Stimulated activated naive CD8-positive, alpha-beta T cell treated with anti-CD3 and anti-CD28 coated beads, Interleukin-15, amount 100 ng/mL, for 72 hours (primary cell): ENCODE data around the gene DIS3L2.

Experiments
- ATAC-seq: fragments of 150-1000 bp; cut with Tn5 transposase; 2 replicates; pipeline ENCODE4 v1.10.0; 2021; ENCODE audit warnings: mild to moderate bottlenecking, moderate library complexity
- DNase-seq, 2 donors: peaks; one replicate each; pipeline ENCODE4 v3.0.0; 2021 to 2022
- H3K27ac Mint-ChIP-seq, 2 donors: one replicate each; pipeline ENCODE4 v1.8.0; 2022; ENCODE audit warnings: mild to moderate bottlenecking in 2 of 2, mixed read lengths in 2 of 2, moderate library complexity in 2 of 2
- H3K27me3 Mint-ChIP-seq: one replicate; pipeline ENCODE4 v1.8.0; 2022; ENCODE audit warnings: mixed read lengths
- H3K4me1 Mint-ChIP-seq: one replicate; pipeline ENCODE4 v1.8.0; 2022; ENCODE audit warnings: mild to moderate bottlenecking, mixed read lengths
- H3K4me3 Mint-ChIP-seq, 2 donors: one replicate each; pipeline ENCODE4 v1.8.0; 2022; ENCODE audit warnings: mild to moderate bottlenecking in 2 of 2, mixed read lengths in 2 of 2, moderate library complexity in 1 of 2
- H3K9me3 Mint-ChIP-seq, 2 donors: one replicate each; pipeline ENCODE4 v1.8.0; 2022; ENCODE audit warnings: mixed read lengths in 2 of 2

The DIS3L2 gene

DNA sequence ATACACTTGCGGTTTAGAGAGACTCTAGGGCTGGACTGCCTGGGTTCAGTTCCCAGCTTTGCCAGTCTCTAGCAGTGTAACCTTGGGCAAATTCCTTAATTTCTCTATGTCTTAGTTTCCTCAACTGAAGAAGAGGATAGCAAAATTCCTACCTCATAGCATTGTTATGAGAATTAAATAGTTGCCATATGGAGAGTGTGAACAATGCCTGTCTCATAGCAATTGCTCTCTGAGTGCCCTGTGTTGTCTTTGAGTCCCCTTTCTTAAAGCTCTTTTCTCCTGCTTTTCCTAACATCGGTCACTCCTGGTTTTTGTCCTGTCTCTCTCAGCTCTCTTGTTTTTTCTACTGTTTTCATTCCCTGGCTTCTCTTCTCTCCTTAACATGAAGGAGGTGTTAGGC lies 300.3 kb downstream of the DIS3L2 start:
- no peaks in the 10 kb centered on the region for H3K9me3 Mint-ChIP-seq
- ATAC-seq, result no peak
- DNase-seq, result no peak
- H3K27ac Mint-ChIP-seq, result no peak overlapping the region
- H3K4me1 Mint-ChIP-seq, result no peaks in the 10 kb centered on the region
- H3K27me3 Mint-ChIP-seq, result no peaks in the 10 kb centered on the region
- no peak overlapping the region for H3K4me3 Mint-ChIP-seq

- no peaks in the 10 kb centered on the region for H3K4me1 Mint-ChIP-seq
- H3K9me3 Mint-ChIP-seq, result no peaks in the 10 kb centered on the region
- no peak for ATAC-seq
- H3K27ac Mint-ChIP-seq, result peak overlapping the region in 1 of 2 donors; percentile 15
- H3K4me3 Mint-ChIP-seq, result no peak overlapping the region
- no peak for DNase-seq
- H3K27me3 Mint-ChIP-seq, result no peaks in the 10 kb centered on the region
Observed at GRCh38 chr2:232263295-232263694, 301.8 kb downstream of the DIS3L2 start.

GRCh38 chr2:232264081-232264480 lies 302.6 kb downstream of the DIS3L2 start:
- H3K4me3 Mint-ChIP-seq, result no peak overlapping the region

DNA sequence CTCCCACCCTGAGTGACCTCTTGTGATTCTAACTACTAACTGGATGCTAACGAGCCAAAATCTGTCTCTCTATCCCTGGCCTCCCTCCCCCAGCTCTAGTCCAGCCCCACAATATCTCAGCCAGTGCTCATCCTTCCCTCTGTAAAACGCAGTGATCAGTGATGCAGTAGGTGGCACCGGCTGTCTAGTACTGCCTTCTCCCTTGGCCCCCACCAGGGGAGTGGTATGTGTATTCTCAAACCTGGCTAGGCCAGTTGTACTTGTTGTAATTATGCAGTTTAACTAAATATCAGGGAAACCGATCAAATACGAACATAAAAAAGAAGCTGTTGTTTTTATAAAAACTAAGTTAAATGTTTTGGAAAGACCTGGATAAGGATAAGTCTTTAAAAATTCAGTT lies 303.8 kb downstream of the DIS3L2 start:
- ATAC-seq (no peak), DNase-seq (no peak)
- Mint-ChIP-seq H3K4me3 (no peak overlapping the region), H3K4me1 (no peaks in the 10 kb centered on the region), H3K27me3 (no peaks in the 10 kb centered on the region), H3K27ac (peak overlapping the region; percentile 0 to 11), H3K9me3 (no peaks in the 10 kb centered on the region)

More at GRCh38 chr2:232264081-232264480, 302.6 kb downstream of the DIS3L2 start:
- H3K4me1 Mint-ChIP-seq, result no peaks in the 10 kb centered on the region
- ATAC-seq (no peak), DNase-seq (no peak)
- H3K27ac Mint-ChIP-seq, result no peak overlapping the region
- H3K27me3 Mint-ChIP-seq, result no peaks in the 10 kb centered on the region
- no peaks in the 10 kb centered on the region for H3K9me3 Mint-ChIP-seq

DNA sequence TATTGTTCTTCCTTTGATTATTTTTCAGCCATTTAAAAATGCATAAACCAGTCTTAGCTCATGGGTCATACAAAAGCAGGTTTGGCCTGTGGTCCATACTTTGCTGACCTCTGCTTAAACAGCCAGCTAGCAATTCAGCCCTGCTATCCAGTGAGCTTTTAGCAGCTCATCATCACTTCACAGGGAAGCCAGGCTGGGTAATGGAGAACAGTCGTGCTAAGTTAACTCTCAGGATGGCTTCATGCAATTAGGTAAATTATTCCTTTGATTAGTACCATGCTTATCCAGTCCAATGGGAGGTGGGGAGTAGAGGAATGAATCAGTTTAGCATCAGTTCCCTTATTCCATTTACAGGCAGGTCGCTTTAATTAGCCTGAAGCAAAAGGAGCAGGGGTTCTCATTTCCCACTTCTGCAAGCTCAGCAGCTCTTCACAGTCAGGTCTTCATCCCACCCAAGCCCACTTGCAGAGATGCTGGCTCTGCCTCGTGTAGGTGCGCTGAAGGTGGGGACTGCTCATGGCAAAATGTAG lies 307.2 kb downstream of the DIS3L2 start:
- H3K4me3 Mint-ChIP-seq, result no peak overlapping the region
- DNase-seq, result no peak
- H3K27me3 Mint-ChIP-seq, result no peaks in the 10 kb centered on the region
- no peaks in the 10 kb centered on the region for H3K4me1 Mint-ChIP-seq
- no peak overlapping the region for H3K27ac Mint-ChIP-seq
- H3K9me3 Mint-ChIP-seq, result no peaks in the 10 kb centered on the region
- no peak for ATAC-seq

DNA sequence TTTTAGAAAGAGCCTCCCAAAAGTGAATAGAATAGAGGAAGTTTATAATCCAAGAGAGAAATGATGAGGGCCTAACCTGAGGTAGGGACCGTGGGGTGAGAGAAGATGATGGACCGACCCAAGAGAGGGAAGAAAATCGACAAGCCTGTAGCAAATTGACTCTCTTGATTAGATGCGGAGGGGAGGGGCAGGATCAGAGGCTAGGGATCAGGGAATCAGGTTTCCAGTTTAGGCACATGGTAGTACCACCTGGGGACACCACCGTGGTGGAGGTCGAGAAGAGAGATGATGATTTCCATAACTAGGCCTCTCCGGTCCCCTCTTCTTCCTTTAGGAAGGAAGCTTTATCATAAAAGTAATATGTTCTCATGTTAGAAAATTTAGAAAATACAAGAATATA lies 308.4 kb downstream of the DIS3L2 start:
- ATAC-seq (no peak), DNase-seq (no peak)
- Mint-ChIP-seq H3K4me3 (no peak overlapping the region), H3K27ac (no peak overlapping the region), H3K27me3 (no peaks in the 10 kb centered on the region), H3K9me3 (no peaks in the 10 kb centered on the region), H3K4me1 (no peaks in the 10 kb centered on the region)

DNA sequence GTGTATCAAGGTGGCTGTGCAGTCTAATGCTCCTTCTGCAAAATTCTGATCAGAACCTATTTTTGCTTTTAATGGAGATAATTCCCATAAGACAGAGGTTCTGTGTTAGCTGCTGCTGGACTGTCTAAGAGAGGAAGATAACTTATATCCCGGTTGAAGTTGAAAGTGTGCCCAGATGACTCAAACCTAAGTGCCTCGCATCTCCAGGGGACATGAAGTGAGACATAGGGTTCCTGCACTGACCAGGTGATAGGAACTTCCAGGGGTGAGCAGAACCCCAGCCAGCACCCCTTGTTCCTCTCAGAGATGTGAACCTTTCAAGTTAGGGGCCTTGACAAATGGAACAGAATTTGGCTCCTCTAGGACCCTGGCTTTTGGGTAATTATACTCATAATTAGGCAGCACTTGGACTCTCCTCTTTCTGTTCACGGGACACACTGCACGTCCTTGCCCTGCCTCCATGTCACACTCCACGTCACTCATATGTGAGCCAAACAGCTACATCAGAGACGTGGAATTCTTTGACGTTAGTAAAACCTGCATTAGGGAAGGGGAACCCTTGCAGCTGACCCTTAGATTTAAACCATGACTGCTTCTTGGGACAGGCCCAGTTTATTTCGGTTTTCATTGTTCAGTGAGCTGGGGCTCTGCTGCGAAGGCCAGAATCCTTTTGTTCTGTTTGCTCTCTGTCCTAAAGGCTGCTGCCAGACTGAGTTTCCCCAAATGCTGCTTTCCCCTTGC lies 312.6 kb downstream of the DIS3L2 start:
- no peaks in the 10 kb centered on the region for H3K27me3 Mint-ChIP-seq
- peaks cover 0 to 2% of the 10 kb centered on the region in 2 donors for H3K9me3 Mint-ChIP-seq
- no peak overlapping the region for H3K4me3 Mint-ChIP-seq
- H3K4me1 Mint-ChIP-seq, result peaks cover 12% of the 10 kb centered on the region
- DNase-seq (no peak), ATAC-seq (no peak)
- H3K27ac Mint-ChIP-seq, result peak overlapping the region in 1 of 2 donors; percentile 6

DNA sequence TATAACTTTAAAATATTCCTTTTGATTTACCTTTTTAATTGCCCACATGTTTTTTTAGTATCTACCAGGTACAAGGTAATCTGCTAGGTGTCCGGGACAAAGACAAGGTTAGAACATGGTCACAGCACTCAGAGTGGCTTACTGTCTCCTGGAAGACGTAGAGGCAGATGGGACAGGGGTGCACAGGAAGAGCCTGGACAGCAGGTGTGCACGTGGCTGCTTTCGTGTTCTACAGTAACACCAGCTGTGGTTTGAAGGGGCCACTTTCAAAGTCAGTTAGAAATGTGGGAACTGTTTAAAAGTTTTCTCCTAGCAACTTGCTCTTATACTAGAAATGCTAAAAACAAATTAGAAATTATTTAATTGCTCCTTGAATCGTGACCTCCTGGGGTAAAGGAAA lies 314.2 kb downstream of the DIS3L2 start:
- Mint-ChIP-seq H3K27ac (no peak overlapping the region), H3K4me3 (no peak overlapping the region), H3K27me3 (no peaks in the 10 kb centered on the region), H3K4me1 (peaks cover 12% of the 10 kb centered on the region), H3K9me3 (peaks cover 0 to 8% of the 10 kb centered on the region in 2 donors)
- DNase-seq (no peak), ATAC-seq (no peak)

DNA sequence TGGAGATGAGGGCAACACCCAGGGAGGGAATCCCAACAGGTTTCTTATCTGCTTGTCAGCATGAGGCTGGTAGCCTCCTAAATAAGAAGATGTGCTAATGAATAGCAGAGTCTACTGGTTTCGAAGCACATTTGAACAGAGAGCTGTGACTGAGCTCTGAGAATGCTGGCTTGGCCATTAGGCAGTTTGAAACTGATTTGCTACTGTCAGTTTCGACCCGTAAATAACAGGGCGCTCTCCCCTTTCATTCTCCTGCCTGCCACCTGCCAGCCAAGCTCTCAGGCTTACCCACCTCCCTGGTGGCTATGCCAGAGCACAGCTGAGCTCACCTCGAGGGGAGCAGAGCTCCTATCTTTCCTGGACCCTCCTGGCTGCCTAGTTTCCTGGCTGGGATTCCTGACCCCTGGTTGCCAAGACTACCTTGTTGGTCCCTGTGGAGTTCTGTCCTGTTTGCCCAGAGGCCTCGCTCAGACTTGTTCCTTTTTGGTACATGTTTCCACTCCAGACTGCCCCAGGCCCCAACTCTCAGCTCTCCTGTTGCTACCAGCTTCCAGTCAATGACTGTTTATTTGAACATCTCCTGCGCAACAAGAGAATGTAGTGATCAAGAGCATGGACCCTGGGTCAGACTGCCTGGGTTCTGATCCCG lies 314.7 kb downstream of the DIS3L2 start:
- Mint-ChIP-seq H3K4me1 (peaks cover 13% of the 10 kb centered on the region), H3K9me3 (peaks cover 0 to 8% of the 10 kb centered on the region in 2 donors), H3K4me3 (no peak overlapping the region), H3K27ac (peak overlapping the region in 1 of 2 donors; percentile 50), H3K27me3 (no peaks in the 10 kb centered on the region)
- DNase-seq (no peak), ATAC-seq (no peak)

- H3K4me1 Mint-ChIP-seq, result peaks cover 18% of the 10 kb centered on the region
- DNase-seq (no peak), ATAC-seq (no peak)
- H3K4me3 Mint-ChIP-seq, result no peak overlapping the region
- peaks cover 0 to 8% of the 10 kb centered on the region in 2 donors for H3K9me3 Mint-ChIP-seq
- no peaks in the 10 kb centered on the region for H3K27me3 Mint-ChIP-seq
- no peak overlapping the region for H3K27ac Mint-ChIP-seq
Observed at GRCh38 chr2:232276733-232277313, 315.3 kb downstream of the DIS3L2 start.

GRCh38 chr2:232278534-232278933 lies 317.0 kb downstream of the DIS3L2 start:
- ATAC-seq, result no peak
- Mint-ChIP-seq H3K27me3 (no peaks in the 10 kb centered on the region), H3K4me1 (peaks cover 28% of the 10 kb centered on the region), H3K4me3 (no peak overlapping the region), H3K27ac (peak overlapping the region in 1 of 2 donors; percentile 88), H3K9me3 (peaks cover 0 to 8% of the 10 kb centered on the region in 2 donors)
- no peak for DNase-seq

DNA sequence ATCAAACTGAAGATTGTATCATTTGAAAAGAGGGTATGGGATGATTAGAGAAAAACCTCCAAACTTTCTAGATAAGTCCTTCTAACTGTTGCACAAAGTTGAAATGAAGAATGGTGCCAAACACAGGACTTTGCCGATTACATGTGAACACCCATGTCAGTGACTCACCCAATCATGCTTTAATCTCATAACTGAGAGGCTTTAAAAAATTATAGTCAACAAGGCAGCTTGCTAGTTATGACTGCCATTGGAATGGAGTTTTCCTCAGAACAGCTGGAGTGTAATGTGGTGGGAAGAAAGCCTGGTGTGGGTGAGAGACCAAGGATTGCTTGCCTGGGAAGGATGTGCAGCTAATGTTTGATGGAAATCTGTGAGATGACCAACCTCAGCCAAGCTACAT lies 318.8 kb downstream of the DIS3L2 start:
- H3K9me3 Mint-ChIP-seq, result peaks cover 0 to 8% of the 10 kb centered on the region in 2 donors
- H3K4me1 Mint-ChIP-seq, result peaks cover 46% of the 10 kb centered on the region
- no peaks in the 10 kb centered on the region for H3K27me3 Mint-ChIP-seq
- DNase-seq (no peak), ATAC-seq (no peak)
- H3K27ac Mint-ChIP-seq, result no peak overlapping the region
- H3K4me3 Mint-ChIP-seq, result no peak overlapping the region

DNA sequence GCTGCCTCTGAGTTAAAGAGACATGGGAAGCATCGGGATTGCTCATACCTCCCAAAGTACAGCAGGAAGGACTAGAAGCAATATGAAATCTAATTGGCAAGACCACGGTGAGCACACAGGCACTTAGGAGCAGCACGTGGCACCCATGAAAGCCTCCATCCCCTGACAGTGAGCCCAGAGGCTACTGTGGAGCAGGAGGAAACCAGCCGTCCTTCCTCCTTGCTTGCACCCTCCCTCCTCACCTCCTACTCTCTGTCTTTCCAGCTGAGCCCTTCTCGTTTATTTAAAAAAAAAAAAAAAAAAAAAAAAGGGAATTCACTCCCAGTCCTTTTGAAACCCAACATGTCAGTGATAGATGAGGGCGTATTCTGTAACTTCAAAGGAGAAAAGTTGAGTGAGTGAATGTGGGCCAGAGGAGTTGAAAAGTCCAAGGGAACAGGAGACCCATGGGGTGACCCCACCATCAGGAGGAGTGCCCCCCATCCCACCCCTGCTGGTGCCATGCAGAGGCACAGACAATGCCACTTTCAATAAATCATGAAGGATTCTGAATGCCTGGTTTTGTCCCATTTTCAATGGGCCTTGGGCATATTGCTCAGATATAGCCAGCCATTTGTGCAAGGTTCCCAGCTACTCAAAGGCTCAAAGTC lies 320.5 kb downstream of the DIS3L2 start:
- Mint-ChIP-seq H3K4me3 (no peak overlapping the region), H3K4me1 (peaks cover 50% of the 10 kb centered on the region), H3K27ac (no peak overlapping the region), H3K27me3 (no peaks in the 10 kb centered on the region), H3K9me3 (peaks cover 0 to 8% of the 10 kb centered on the region in 2 donors)
- DNase-seq, result no peak
- ATAC-seq, result no peak

DNA sequence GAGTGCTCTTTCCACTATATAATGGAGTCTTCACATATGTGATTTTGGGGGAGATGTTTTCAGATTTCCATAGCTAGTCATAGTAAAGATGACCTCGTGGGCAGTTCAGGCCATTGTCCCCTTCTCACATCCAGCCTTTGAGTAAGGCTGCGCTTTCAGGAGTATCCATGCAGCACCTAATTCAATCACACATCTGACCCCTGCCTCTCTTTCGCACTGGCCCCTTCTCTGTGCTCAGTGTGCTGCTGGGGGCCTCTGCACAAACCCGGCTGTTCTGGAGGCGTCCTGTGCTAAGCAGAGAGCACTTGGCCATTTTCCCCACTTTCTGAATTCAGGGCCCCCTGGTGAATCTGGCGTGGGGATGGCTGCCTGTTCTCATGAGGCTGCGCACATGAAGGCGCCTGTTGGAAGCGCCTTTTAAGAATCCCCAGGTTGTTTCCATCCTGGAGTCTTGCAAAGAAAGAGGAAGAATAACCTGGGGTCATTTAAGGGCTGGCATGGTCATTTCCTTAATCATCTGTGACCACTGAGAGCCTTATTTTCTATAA lies 321.1 kb downstream of the DIS3L2 start:
- peaks cover 0 to 8% of the 10 kb centered on the region in 2 donors for H3K9me3 Mint-ChIP-seq
- DNase-seq (no peak), ATAC-seq (no peak)
- peaks cover 50% of the 10 kb centered on the region for H3K4me1 Mint-ChIP-seq
- no peak overlapping the region for H3K27ac Mint-ChIP-seq
- no peak overlapping the region for H3K4me3 Mint-ChIP-seq
- H3K27me3 Mint-ChIP-seq, result no peaks in the 10 kb centered on the region
